Measurements from ENCODE around the gene LMTK2. TPM values are rescaled to one million over a fixed set of nuclear protein-coding genes. Genes with fewer than 3 reads are reported as not detected.
A peak's percentile ranks its signal among the peaks of the same experiment; 100 is the strongest.

LMTK2 gene
- total and polyA plus RNA-seq, 2 experiments from 2014 or later, result 6.1 to 30.8 TPM

DNA sequence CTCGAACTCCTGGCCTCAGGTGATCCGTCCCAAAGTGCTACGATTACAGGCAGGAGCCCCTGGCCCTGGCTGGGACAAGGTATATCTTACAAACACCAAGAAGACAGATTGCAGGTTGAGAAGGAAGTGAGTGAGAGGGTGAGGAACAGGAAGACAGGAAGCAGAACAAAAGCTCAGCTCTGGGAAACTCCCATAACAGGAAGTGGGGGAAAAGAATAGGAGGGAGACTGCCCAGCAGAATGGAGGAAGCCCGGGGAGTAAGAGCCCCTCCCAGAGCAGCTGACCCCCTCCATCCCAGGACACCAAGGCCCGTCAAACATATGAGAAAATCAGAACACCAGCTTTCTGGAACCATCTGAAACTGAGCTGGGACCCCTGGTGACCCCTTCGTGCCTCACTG, 142.4 kb downstream of the LMTK2 start (continued):
- TF ChIP-seq CREB1 (CRISPR knock-in tag; IDR thresholded peaks at IDR 0.05; ENCODE audit: low read depth) (no peak), POLR2AphosphoS5 (IDR thresholded peaks at IDR 0.05; ENCODE audit: low read depth) (no peak), JUNB (IDR thresholded peaks at IDR 0.05; ENCODE audit: unreplicated experiment) (no peak), NANOG (IDR thresholded peaks at IDR 0.05; ENCODE audit: borderline replicate concordance) (no peak), EZH2 (IDR thresholded peaks at IDR 0.05; ENCODE audit: low read depth, unreplicated experiment) (no peak)
- TF ChIP-seq, protein P1, sequence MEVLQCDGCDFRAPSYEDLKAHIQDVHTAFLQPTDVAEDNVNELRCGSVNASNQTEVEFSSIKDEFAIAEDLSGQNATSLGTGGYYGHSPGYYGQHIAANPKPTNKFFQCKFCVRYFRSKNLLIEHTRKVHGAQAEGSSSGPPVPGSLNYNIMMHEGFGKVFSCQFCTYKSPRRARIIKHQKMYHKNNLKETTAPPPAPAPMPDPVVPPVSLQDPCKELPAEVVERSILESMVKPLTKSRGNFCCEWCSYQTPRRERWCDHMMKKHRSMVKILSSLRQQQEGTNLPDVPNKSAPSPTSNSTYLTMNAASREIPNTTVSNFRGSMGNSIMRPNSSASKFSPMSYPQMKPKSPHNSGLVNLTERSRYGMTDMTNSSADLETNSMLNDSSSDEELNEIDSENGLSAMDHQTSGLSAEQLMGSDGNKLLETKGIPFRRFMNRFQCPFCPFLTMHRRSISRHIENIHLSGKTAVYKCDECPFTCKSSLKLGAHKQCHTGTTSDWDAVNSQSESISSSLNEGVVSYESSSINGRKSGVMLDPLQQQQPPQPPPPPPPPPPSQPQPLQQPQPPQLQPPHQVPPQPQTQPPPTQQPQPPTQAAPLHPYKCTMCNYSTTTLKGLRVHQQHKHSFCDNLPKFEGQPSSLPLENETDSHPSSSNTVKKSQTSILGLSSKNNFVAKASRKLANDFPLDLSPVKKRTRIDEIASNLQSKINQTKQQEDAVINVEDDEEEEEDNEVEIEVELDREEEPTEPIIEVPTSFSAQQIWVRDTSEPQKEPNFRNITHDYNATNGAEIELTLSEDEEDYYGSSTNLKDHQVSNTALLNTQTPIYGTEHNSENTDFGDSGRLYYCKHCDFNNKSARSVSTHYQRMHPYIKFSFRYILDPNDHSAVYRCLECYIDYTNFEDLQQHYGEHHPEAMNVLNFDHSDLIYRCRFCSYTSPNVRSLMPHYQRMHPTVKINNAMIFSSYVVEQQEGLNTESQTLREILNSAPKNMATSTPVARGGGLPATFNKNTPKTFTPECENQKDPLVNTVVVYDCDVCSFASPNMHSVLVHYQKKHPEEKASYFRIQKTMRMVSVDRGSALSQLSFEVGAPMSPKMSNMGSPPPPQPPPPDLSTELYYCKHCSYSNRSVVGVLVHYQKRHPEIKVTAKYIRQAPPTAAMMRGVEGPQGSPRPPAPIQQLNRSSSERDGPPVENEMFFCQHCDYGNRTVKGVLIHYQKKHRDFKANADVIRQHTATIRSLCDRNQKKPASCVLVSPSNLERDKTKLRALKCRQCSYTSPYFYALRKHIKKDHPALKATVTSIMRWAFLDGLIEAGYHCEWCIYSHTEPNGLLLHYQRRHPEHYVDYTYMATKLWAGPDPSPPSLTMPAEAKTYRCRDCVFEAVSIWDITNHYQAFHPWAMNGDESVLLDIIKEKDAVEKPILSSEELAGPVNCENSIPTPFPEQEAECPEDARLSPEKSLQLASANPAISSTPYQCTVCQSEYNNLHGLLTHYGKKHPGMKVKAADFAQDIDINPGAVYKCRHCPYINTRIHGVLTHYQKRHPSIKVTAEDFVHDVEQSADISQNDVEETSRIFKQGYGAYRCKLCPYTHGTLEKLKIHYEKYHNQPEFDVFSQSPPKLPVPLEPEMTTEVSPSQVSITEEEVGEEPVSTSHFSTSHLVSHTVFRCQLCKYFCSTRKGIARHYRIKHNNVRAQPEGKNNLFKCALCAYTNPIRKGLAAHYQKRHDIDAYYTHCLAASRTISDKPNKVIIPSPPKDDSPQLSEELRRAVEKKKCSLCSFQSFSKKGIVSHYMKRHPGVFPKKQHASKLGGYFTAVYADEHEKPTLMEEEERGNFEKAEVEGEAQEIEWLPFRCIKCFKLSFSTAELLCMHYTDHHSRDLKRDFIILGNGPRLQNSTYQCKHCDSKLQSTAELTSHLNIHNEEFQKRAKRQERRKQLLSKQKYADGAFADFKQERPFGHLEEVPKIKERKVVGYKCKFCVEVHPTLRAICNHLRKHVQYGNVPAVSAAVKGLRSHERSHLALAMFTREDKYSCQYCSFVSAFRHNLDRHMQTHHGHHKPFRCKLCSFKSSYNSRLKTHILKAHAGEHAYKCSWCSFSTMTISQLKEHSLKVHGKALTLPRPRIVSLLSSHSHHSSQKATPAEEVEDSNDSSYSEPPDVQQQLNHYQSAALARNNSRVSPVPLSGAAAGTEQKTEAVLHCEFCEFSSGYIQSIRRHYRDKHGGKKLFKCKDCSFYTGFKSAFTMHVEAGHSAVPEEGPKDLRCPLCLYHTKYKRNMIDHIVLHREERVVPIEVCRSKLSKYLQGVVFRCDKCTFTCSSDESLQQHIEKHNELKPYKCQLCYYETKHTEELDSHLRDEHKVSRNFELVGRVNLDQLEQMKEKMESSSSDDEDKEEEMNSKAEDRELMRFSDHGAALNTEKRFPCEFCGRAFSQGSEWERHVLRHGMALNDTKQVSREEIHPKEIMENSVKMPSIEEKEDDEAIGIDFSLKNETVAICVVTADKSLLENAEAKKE (CRISPR knock-in tag; IDR thresholded peaks at IDR 0.05), result no peak

DNA sequence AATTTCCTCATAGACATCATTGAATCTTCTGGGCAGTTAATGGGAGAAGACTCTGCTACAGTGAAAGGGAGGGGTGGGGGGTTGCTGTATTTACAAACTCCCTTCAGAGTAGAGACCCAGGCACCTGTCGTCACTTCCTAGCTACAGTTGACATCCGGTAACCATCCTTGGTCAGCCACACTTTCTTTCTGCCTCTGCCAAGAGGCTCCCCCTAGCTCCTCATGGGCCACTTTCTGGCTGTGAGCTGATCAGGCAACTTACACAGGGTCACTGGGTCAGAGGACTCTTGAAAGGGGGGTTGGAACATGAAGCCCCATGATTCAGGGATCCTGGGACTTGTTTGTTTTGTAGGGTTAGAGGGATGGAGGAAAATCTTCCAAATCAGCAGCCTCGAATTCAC, 144.1 kb downstream of the LMTK2 start:
- ATAC-seq (no peak), DNase-seq (ENCODE audit: low spot score) (peak; percentile 44)
- peaks cover 10% of the 10 kb centered on the region for H3K27me3 Mint-ChIP-seq (ENCODE audit: insufficient read depth, low read depth, poor library complexity)
- Histone ChIP-seq H3K27ac (ENCODE audit: low read depth) (peak overlapping the region; percentile 55; the same call in 1 of the 2 replicates), H3K4me2 (peak overlapping the region; percentile 95), H4K20me1 (replicated peaks; ENCODE audit: insufficient read depth) (0 out of 2 replicates have a peak, but pooled peaks cover 3% of the 10 kb centered on the region), H3K4me1 (ENCODE audit: insufficient read depth) (peaks cover 19% of the 10 kb centered on the region), H2AFZ (peak overlapping the region; percentile 94), H3F3A (replicated peaks; ENCODE audit: low read depth) (peaks cover 14% of the 10 kb centered on the region; the same call in 1 of the 2 replicates), H3K36me3 (ENCODE audit: insufficient read depth) (no peaks in the 10 kb centered on the region), H3K9me2 (ENCODE audit: insufficient read depth) (no peaks in the 10 kb centered on the region), H3K27me3 (ENCODE audit: insufficient read depth) (no peaks in the 10 kb centered on the region), H3K79me2 (replicated peaks; ENCODE audit: insufficient read depth) (peaks cover 11% of the 10 kb centered on the region), H3K4me3 (peak overlapping the region; percentile 95)
- peak overlapping the region; percentile 80 for H3K27ac Mint-ChIP-seq
- peaks cover 18% of the 10 kb centered on the region for H3K4me1 Mint-ChIP-seq
- H3K36me3 Mint-ChIP-seq (ENCODE audit: low read depth), result peaks cover 3% of the 10 kb centered on the region; the same call in 1 of the 3 replicates
- H3K4me3 Mint-ChIP-seq, result peak overlapping the region; percentile 92
- no peaks in the 10 kb centered on the region; the same call in 2 of the 3 replicates for H3K9me3 Mint-ChIP-seq
- TF ChIP-seq EZH2 (IDR thresholded peaks at IDR 0.05; ENCODE audit: low read depth, unreplicated experiment) (no peak), CREB1 (CRISPR knock-in tag; IDR thresholded peaks at IDR 0.05; ENCODE audit: low read depth) (no peak), STAT1 (IDR thresholded peaks at IDR 0.05; ENCODE audit: unreplicated experiment) (no peak)
- TF ChIP-seq, protein P2, sequence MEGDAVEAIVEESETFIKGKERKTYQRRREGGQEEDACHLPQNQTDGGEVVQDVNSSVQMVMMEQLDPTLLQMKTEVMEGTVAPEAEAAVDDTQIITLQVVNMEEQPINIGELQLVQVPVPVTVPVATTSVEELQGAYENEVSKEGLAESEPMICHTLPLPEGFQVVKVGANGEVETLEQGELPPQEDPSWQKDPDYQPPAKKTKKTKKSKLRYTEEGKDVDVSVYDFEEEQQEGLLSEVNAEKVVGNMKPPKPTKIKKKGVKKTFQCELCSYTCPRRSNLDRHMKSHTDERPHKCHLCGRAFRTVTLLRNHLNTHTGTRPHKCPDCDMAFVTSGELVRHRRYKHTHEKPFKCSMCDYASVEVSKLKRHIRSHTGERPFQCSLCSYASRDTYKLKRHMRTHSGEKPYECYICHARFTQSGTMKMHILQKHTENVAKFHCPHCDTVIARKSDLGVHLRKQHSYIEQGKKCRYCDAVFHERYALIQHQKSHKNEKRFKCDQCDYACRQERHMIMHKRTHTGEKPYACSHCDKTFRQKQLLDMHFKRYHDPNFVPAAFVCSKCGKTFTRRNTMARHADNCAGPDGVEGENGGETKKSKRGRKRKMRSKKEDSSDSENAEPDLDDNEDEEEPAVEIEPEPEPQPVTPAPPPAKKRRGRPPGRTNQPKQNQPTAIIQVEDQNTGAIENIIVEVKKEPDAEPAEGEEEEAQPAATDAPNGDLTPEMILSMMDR (conservative IDR thresholded peaks at IDR 0.05; ENCODE audit: low read depth in 2 of 2), result peak in 1 of 2 experiments; percentile 18; a peak in 1 of 4 replicates
